HG02571 (cell line): ENCODE measurements around the gene PRIM2.
"Not testable (repeated sequence)": the region's sequence is repeated elsewhere in the genome, so short reads cannot be mapped to it uniquely, and the experiment has no call there.

Experiments
- ATAC-seq: cut with Tn5 transposase; IDR thresholded peaks from one replicate; pipeline ENCODE4 v1.9.1; 2021; ENCODE audit warnings: mild to moderate bottlenecking, moderate library complexity; ENCODE audit not compliant: unreplicated experiment

The PRIM2 gene

GRCh38 chr6:57496251-57496650 is 178.8 kb downstream of the PRIM2 start:
- ATAC-seq = not testable (repeated sequence)

GRCh38 chr6:57500368-57501021 is 183.1 kb downstream of the PRIM2 start:
- not testable (repeated sequence) for ATAC-seq

DNA sequence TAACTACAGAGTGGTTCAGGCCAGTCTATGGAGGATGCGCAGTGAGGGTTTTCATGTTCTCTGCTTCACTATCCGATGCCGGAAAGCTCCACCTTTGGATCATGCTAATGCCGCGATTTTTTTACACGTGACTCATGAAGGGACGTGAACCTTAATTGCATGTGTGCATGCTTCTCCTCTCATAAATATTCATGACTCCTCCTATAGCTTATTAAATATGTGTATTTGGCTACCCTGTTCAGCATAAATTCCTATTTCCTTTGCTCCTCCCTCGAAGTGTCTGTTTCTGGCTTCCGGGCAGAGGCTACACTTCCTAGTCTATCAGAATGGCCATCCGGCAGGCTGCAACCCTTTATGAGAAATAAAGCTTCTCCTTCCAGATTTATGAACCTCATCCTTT is 185.0 kb downstream of the PRIM2 start:
- not testable (repeated sequence) for ATAC-seq

- ATAC-seq = not testable (repeated sequence)
Observed at GRCh38 chr6:57505251-57505650, 187.8 kb downstream of the PRIM2 start.

DNA sequence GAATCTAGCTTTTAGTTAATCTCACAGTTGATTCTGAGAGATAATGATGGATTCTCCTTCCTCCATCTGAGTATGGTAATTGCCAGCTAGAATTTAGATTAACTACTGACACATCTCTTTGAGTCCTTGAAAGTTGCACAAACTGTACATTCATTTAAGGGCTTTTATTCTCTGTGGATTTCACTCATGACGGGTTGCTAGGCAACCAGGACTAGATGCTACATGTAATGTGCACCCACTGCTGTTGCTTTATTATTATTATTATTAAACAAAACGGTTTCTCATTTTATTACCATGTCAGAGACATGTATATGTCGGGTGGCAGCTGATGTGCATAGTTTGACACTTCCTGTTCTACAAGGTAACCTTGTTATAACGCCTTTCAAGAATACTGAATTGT is 193.0 kb downstream of the PRIM2 start:
- ATAC-seq = not testable (repeated sequence)

DNA sequence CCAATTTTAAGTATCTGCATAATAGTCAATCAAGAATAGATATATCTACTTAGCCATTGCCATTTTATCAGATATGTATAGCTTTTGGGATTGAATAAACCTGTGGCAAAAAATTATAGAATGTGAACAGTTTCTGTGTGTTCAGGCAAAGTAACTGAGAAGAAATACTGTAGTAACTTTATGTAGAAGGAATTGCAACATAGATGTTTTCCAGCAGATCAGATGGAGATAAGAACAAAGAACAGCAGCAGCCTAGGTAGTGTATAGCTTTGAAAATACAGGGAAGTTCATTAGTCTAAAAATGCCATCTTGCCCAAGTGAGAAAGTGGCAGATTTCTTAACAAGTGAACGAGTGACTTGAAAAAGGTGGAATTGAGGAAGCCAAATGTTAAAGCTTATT is 197.7 kb downstream of the PRIM2 start:
- not testable (repeated sequence) for ATAC-seq

GRCh38 chr6:57515845-57516244 is 198.4 kb downstream of the PRIM2 start:
- ATAC-seq = not testable (repeated sequence)

DNA sequence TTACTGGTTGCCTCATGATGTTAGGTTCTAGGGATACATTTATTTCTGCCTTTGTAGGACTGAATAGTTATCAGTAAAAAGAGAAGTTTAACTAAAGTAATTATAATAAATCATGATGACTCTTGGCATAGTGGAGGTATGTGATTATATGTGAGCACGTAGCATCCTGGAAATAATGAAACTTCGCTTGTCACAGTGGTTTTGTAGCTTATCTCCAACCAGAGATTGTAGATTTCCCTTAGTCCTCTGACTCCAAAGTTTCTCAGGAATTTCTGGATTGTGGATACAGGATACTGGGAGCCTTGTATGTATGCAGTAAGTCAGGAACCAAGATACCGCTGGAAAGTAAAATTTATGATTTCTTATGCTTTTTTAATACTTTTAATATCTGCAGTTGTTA is 199.3 kb downstream of the PRIM2 start:
- ATAC-seq = not testable (repeated sequence)

DNA sequence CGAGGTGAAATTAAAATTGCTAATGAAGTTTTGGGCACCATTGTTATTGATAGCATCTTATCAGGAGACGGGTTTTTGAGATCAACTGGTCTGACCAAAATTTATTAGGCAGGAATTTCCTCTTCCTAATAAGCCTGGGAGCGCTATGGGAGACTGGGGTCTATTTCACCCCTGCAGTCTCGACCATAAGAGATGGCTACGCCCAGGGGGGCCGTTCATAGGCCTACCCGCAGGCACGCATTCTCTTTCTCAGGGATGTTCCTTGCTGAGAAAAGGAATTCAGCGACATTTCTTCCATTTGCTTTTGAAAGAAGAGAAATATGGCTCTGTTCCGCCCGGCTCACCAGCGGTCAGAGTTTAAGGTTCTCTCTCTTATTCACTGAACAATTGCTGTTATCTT is 201.8 kb downstream of the PRIM2 start:
- not testable (repeated sequence) for ATAC-seq

DNA sequence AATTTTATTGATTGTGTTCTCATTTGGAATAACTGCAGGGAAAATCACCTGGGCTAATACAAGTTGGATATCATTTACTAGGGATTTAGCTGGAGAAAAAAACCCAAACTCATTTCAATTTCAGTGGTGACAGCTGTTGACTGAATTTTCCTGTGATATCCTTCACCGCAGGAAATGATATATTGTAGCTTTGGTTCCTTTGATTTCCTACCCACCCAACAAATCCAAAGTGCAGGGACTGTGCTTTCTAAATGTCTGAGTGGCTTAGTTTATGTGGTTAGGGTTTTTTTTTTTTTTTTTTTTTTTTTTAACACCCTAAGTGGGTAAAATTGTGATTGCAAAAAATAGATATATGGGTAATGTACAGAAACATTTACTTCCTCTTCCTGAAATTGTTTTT is 203.7 kb downstream of the PRIM2 start:
- not testable (repeated sequence) for ATAC-seq

DNA sequence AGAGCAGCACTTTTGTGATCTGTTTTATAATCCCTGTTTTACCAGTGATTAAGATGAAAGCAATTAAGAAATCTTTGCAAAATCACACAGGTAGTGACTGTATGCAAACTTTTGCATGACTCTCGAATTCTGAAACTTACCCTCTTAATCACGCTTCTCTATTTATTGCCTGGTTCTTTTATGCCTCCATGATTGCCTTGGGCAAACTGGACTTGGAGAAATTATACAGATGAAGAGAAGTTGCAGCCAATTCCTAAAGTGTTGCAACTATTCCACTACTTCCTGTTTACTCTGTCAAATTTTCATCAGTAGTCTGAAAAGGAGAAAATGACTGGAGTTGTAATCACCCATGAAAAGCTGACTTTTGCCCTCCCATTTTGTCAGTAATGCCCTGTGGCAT is 205.8 kb downstream of the PRIM2 start:
- not testable (repeated sequence) for ATAC-seq

GRCh38 chr6:57529755-57530154 is 212.3 kb downstream of the PRIM2 start:
- not testable (repeated sequence) for ATAC-seq

GRCh38 chr6:57532660-57533059 is 215.2 kb downstream of the PRIM2 start:
- ATAC-seq = not testable (repeated sequence)

GRCh38 chr6:57535121-57535520 is 217.7 kb downstream of the PRIM2 start:
- ATAC-seq = not testable (repeated sequence)

- peak; percentile 69 for ATAC-seq
Observed at GRCh38 chr6:57535994-57536393, 218.6 kb downstream of the PRIM2 start.

- not testable (repeated sequence) for ATAC-seq
Observed at GRCh38 chr6:57537916-57538315, 220.5 kb downstream of the PRIM2 start.

DNA sequence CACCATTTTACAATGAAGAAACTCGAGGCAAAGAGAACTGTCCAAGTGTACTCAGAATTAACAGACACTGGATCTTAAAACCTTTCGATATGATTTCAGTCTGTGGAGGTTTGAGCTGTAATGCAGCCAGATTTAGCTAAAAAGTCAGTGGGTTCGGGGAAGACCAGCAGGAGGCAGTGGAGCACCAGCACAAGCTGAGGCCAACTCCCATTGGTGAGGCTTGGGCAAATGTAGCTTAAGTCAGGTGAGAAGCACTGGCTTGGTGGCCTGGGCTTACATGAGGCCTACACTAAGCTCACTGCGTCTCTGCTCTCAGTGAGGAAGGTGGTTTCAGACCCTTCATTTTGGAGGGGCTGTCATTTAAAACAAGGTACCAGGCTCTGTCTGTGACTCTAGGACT is 234.5 kb downstream of the PRIM2 start:
- ATAC-seq = not testable (repeated sequence)

GRCh38 chr6:57557855-57558254 is 240.4 kb downstream of the PRIM2 start:
- ATAC-seq = not testable (repeated sequence)

GRCh38 chr6:57559170-57559569 is 241.7 kb downstream of the PRIM2 start:
- ATAC-seq = not testable (repeated sequence)

DNA sequence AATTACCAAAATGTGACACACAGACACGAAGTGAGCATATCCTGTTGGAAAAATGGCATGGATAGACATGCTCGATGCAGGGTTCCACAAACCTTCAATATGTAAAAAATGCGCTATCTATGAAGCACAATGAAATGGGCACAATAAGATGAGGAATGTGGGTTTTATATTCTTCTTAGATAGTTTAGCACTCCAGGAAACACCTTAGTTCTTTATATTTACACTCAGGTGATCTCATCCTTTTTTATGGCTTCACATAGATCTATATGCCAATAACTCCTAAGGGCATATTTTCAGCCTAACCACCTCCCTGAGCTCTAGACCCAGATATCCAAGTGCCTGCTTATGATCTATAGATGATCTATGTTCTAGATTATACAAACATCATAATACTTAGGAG is 244.8 kb downstream of the PRIM2 start:
- not testable (repeated sequence) for ATAC-seq

DNA sequence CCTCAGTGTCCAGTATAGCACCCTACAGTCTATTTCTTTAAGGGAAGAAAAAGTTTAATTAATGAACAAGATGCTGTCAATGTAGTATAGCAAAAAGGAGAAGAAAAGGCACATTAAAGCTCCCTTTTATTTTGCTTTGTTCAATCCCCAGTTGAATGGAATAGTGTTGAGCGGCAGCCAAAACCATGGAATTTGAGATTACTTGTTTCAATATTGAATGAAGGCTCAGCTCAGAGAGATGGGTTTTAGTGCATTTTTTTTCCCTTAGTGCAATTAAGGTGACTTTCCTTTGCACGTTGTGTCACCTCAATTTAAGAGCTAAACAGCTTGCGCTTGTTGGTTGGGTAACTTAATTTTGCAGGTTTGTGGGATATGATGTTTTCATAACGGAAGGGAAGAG is 254.7 kb downstream of the PRIM2 start:
- ATAC-seq = not testable (repeated sequence)

GRCh38 chr6:57572844-57573243 is 255.4 kb downstream of the PRIM2 start:
- ATAC-seq = not testable (repeated sequence)

DNA sequence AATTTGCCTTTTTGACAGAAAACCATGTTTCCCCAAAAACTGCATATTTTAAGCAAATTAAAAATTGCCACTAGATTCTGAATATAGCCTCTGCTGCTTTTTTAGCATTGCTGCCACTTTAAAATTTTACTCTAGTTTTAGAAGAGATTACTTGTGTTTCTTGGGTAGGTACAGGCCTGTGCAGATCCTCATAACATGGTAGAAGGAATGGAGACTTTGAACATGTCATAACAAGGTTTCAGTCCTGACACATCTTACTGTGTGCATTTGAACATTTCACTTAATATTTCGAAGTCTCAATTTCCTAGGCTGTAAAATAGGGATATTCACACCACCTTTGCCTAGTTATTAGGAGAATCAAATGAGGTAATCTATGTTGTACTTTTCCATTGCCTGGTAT is 259.6 kb downstream of the PRIM2 start:
- ATAC-seq = not testable (repeated sequence)
